Stimulated activated CD8-positive, alpha-beta memory T cell treated with anti-CD3 and anti-CD28 coated beads, Interleukin-4, amount 100 ng/mL, for 48 hours (primary cell): Measurements from ENCODE around the gene CD84.
"Not testable (repeated sequence)": the region's sequence is repeated elsewhere in the genome, so short reads cannot be mapped to it uniquely, and the experiment has no call there.

Source experiments
- DNase-seq: peaks from one replicate; pipeline ENCODE4 v3.0.0-alpha.2; 2020

Gene CD84

DNA sequence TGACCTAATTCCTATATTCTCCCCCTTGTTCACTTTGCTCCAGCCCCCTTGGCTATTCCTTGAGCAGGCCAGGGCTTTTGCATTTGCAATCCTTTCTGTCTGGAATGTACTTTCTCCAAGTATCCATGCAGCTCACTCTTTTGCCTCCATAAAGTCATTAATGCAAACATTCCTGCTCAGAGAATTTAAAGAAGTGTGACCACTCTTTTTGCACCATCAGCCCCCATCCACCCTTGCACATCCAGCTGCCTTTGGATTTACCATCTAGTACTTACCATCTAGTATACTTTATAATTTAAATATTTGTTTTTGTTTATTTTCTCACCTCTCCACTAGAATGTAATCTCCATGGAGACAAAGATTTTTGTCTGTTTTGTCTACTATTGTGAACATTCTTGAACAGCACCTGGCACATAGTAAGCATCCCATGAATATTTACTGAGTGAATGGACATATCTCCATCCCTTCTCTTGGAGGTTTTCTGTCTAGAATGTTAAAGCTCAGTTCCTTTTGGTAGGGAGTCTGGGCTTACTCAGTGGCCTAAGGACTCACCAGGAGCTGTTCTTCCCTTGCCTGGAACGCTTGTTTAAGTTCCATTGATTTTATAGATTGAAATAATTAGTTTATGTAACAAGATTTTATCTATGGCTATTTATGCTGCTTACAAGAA lies 78.8 kb downstream of the CD84 start:
- DNase-seq, result no peak

DNA sequence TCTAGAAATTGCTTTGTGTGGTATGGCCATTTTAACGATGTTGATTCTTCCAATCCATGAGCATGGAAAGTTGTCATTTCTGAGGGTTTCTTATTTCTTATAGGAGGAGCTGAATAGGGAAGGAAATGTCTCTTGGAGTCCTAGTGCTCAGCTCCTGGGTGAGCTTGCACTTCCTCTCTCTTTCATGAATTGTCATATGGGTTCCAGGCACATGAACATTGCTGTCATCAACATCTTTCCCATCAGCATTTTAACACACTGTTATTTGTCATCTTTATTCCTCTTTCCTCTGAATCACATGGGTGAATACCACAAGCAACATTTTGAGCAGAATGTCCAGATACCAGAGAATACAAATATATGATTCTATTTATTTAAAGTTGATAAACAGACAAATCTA lies 79.7 kb downstream of the CD84 start:
- DNase-seq, result no peak

- DNase-seq, result not testable (repeated sequence)
Measured at GRCh38 chr1:160498301-160499065, 80.8 kb downstream of the CD84 start.

DNA sequence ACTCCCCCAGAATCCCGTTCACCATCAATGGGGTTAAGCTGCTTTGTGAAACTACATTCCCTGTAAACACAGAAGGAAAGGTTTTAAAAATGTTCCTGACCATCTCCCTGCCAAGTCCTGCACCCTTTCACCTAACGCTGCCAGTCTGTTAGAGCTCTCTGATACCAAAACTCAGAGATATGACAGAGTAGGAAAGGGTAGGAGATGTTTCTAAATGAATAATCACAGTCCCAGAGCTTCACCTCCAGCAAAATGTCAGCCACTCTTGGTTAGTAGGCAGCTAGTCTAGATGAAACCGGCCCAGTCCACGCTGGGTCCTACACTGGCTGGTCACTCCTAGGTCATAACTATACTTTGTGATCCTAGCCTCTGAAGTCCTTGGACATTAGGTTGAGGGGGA lies 83.0 kb downstream of the CD84 start:
- no peak for DNase-seq

DNA sequence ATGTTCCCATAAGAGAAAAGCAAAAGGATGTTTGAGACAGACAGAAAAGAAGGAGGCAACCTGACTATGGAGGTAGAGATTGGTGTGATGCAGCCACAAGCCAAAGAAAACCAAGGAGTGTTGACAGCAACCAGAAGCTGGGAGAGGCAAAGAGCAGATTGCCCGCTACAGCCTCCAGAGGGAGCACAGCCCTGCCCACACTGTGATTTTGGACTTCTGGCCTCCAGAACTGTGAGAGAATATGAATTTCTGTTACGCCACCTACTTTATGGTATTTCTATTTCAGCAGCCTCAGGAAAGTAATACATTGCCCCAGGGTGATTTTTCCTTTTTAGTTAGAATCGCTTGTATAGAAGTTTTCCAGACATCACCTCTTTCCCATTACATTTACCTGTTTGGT lies 84.7 kb downstream of the CD84 start:
- no peak for DNase-seq

- DNase-seq, result no peak
Measured at GRCh38 chr1:160492617-160493016, 86.7 kb downstream of the CD84 start.

DNA sequence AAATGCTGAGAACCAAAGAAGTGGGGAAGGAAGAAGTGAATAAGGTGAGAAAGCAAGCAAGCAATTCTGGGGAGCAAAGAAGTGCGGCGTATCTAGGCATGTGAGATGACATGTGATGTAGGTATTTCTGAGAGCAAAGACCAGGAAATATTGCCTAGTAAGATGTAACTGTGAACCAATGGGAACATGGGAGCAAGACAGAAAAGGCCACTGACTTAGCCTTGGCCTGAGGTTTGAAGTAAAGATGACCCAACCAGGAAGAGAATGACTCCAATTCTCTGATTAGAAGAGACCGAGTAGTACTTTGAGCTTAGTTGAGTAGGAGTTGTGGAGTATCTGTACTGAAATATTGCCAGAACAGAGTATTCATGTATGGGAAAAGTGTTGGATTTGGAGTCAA lies 87.3 kb downstream of the CD84 start:
- no peak for DNase-seq
